ENCODE measurements around the gene AXIN1.
"Not testable (repeated sequence)": the region's sequence is repeated elsewhere in the genome, so short reads cannot be mapped to it uniquely, and the experiment has no call there.

The AXIN1 gene

DNA sequence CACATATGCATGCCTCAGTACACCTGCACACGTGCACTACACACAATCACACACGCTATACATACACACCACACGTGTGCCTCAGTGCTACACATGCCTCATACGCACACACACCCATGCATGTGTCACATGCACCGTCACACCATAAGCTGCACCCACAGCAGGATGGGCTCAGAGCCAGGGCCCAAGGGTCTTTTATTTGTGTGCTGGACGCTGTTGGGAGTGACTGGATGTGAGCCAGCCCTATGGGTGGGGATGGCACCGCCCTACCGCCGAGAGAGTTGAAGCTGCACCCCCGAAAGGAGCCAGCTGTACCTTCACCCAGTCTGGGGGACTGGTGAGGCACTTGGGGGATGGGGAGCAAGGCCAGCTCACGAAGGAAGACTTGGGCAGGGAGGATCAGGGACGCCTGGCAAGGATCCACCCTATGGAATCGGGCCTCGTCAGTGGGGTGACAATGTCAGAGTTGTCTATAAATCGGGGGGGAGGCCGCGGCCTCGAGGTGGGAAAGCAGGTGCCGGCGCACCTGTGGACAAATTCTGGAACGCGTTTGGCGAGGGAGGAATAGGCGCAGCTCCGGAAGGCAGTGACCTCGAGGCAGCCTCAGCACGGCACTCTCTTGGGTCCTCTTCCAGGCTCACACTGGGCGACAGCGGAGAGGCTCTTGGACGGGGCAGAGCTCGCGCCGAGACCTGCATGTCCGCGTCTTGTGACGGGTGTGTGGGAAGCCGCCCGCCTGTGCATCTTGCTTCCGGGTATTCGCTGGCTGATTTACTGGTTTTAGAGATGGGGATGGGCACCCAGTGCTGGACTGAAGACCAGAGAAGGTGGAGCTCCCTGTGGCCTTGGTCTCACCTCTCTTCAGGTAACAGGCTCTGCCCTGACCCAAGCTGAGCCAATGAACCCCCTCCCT is 84.1 kb downstream of the AXIN1 start:
- Histone ChIP-seq H3K4me1 (ENCODE audit: control insufficient read depth, insufficient read depth, low read length) (peaks cover 5% of the 10 kb centered on the region), H3K9ac (ENCODE audit: low read depth, low read length) (no peak overlapping the region), H3K27me3 (ENCODE audit: control insufficient read depth, insufficient read depth, low read length) (peaks cover 7% of the 10 kb centered on the region), H3K36me3 (ENCODE audit: insufficient read depth, low read length) (peaks cover 6% of the 10 kb centered on the region), H3K4me3 (ENCODE audit: low read length) (no peak overlapping the region), H3K9me3 (replicated peaks; ENCODE audit: low read length) (no peaks in the 10 kb centered on the region), H3K4me2 (ENCODE audit: low read length) (no peak overlapping the region)

DNA sequence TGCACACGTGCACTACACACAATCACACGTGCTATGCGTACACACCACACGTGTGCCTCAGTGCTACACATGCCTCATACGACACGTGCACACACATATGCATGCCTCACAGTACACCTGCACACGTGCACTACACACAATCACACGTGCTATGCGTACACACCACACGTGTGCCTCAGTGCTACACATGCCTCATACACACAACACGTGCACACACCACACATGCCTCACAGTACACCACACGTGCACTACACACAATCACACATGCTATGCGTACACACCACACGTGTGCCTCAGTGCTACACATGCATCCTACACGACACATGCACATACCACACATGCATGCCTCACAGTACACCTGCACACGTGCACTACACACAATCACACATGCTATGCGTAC is 85.0 kb downstream of the AXIN1 start:
- H3K4me1 ChIP-seq (ENCODE audit: control insufficient read depth, insufficient read depth, low read length); H3K9ac ChIP-seq (ENCODE audit: low read depth, low read length); H3K9me3 ChIP-seq (replicated peaks; ENCODE audit: low read length); H3K4me2 ChIP-seq (ENCODE audit: low read length); H3K4me3 ChIP-seq (ENCODE audit: low read length); H3K27me3 ChIP-seq (ENCODE audit: control insufficient read depth, insufficient read depth, low read length); H3K36me3 ChIP-seq (ENCODE audit: insufficient read depth, low read length): not testable (repeated sequence)

DNA sequence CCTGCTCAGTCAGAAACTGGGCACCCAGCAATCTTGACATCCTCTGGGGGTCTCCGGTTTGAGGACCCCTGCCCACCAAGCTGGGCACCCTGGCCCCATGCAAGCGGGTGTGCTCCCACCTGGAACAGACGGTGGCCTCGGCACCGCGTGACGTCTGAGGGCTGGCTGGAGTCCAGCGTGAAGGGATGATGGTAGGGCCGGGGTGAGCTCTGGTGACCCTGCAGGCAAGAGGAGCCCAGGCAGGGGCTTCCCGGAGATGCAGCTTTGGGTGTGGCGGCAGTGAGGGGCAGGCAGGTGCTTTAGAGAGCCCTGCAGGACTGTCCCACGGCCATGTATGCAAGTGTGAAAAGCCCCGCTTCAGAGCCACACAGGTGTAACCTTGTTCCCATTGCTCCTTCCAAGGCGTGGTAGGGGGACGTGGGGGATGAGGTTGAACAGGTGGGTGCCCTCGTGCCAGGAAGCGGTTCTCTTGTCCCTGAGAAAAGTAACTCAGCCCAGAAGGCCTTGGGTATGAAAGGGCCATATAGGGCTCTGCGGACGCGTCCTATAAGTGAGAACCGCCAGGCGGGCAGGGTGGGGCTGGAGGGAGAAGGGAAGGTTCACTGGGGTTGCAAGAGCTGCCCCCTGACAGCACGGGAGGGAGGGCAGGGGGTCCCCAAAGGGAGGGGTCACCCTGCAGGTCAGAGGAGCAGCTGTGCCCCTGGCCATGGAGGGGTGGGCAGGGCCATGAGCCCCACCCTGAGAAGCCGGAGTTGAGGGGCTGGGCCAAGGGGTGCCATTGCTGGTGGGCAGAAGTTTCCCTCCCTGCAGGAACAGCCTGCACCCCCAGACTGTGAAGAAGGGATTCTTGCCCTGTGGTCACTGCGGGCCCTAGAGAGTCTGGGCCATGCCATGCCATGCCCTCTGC is 86.0 kb downstream of the AXIN1 start:
- Histone ChIP-seq H3K9me3 (replicated peaks; ENCODE audit: low read length) (no peaks in the 10 kb centered on the region), H3K4me3 (ENCODE audit: low read length) (no peak overlapping the region), H3K36me3 (ENCODE audit: insufficient read depth, low read length) (peaks cover 9% of the 10 kb centered on the region), H3K4me1 (ENCODE audit: control insufficient read depth, insufficient read depth, low read length) (peaks cover 5% of the 10 kb centered on the region), H3K4me2 (ENCODE audit: low read length) (no peak overlapping the region), H3K27me3 (ENCODE audit: control insufficient read depth, insufficient read depth, low read length) (peaks cover 7% of the 10 kb centered on the region), H3K9ac (ENCODE audit: low read depth, low read length) (no peak overlapping the region)

DNA sequence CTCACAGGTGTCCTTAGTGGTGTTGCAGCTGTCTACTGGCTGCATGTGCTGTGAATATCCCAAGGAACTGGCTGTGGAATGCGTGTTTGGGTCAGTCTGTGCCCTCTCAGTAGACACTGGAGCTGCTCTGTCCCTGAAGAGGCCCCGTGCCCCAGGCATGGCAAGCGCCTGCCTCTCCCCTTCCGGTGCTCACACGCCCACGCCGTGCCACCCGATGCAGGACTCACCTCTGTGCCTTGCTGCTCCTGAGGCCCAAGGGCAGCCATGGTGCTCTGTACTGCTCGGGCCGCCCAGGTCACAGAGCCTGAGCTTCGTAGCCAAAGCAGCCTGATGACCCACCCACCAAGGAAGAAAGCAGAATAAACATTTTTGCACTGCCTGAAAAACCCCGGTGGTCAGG is 86.8 kb downstream of the AXIN1 start:
- peaks cover 10% of the 10 kb centered on the region for H3K36me3 ChIP-seq (ENCODE audit: insufficient read depth, low read length)
- H3K4me1 ChIP-seq (ENCODE audit: control insufficient read depth, insufficient read depth, low read length) = peaks cover 5% of the 10 kb centered on the region
- H3K9me3 ChIP-seq (replicated peaks; ENCODE audit: low read length) = no peaks in the 10 kb centered on the region
- no peak overlapping the region for H3K4me3 ChIP-seq (ENCODE audit: low read length)
- H3K4me2 ChIP-seq (ENCODE audit: low read length) = no peak overlapping the region
- peaks cover 7% of the 10 kb centered on the region for H3K27me3 ChIP-seq (ENCODE audit: control insufficient read depth, insufficient read depth, low read length)
- no peak overlapping the region for H3K9ac ChIP-seq (ENCODE audit: low read depth, low read length)

DNA sequence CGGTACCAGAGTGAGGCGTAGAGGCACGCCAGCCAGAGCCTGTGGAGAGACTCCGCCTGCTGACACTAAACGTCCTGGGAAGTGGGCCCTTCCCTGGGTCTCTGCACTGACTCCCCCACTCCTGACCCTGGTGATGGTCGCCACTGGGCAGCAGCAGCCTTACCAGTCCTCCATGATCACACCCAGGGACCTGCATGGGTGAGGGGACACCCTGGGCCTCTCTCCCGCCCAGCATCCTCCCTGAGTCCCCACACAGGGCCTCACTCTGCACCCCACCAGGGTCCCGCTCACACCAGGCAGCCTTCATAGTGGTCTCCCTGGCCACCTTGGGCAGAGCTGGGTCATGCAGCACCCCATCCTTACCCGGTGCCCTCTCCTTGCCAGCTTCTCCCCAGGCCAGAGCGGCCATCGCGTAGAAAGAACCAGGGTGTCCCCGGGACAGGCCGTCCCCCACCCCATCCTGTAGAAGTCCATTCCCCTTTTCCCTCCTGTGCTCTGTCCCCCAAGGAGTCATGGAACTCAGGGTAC is 87.5 kb downstream of the AXIN1 start:
- Histone ChIP-seq H3K9me3 (replicated peaks; ENCODE audit: low read length) (no peaks in the 10 kb centered on the region), H3K4me2 (ENCODE audit: low read length) (no peak overlapping the region), H3K4me1 (ENCODE audit: control insufficient read depth, insufficient read depth, low read length) (peaks cover 5% of the 10 kb centered on the region), H3K9ac (ENCODE audit: low read depth, low read length) (no peak overlapping the region), H3K36me3 (ENCODE audit: insufficient read depth, low read length) (peaks cover 14% of the 10 kb centered on the region), H3K4me3 (ENCODE audit: low read length) (no peak overlapping the region), H3K27me3 (ENCODE audit: control insufficient read depth, insufficient read depth, low read length) (peaks cover 7% of the 10 kb centered on the region)

DNA sequence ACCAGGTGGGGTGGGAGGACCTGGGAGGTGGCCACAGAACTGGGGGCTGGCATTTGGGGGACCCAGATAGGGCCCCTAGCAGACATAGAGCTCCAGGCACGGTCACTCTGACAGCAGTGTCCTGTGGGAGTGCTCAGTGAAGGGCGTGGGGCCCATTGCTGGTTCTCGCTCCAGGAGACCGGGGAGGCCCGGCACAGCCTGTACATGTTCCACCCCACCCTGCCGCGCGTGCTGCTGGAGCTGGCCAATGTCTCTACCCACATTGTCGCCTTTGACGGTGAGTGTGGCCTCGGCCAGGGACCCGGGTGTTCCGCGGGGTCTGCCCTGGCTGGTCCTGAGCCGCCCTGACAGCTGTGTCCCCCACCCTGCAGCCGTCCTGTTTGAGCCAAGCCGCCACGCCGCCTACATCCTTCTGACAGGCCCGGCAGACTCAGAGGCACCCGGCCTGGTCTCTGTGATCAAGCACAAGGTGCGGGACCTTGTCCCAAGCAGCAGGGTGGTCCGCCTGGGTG is 88.0 kb downstream of the AXIN1 start:
- H3K4me1 ChIP-seq (ENCODE audit: control insufficient read depth, insufficient read depth, low read length) = peaks cover 5% of the 10 kb centered on the region
- no peak overlapping the region for H3K4me3 ChIP-seq (ENCODE audit: low read length)
- H3K27me3 ChIP-seq (ENCODE audit: control insufficient read depth, insufficient read depth, low read length) = peaks cover 7% of the 10 kb centered on the region
- H3K9me3 ChIP-seq (replicated peaks; ENCODE audit: low read length) = no peaks in the 10 kb centered on the region
- H3K36me3 ChIP-seq (ENCODE audit: insufficient read depth, low read length) = peaks cover 14% of the 10 kb centered on the region
- no peak overlapping the region for H3K9ac ChIP-seq (ENCODE audit: low read depth, low read length)
- no peak overlapping the region for H3K4me2 ChIP-seq (ENCODE audit: low read length)

DNA sequence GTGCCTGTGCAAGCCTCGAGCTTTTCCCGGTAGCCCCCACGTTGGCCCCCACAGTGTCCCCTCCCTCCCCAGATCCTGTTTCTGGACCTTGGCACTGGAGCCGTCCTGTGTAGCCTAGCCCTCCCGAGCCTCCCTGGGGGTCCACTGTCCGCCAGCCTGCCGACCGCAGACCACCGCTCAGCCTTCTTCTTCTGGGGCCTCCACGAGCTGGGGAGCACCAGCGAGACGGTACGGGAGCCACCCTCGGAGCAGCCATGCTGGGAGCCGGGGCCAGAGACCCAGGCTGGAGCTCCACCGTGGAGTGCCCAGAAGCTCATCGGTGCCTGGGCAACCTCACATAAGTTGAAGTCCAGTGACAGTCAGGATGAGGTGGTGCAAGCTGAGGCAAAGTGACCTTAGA is 88.6 kb downstream of the AXIN1 start:
- Histone ChIP-seq H3K9ac (ENCODE audit: low read depth, low read length) (no peak overlapping the region), H3K36me3 (ENCODE audit: insufficient read depth, low read length) (peaks cover 14% of the 10 kb centered on the region), H3K9me3 (replicated peaks; ENCODE audit: low read length) (no peaks in the 10 kb centered on the region), H3K4me1 (ENCODE audit: control insufficient read depth, insufficient read depth, low read length) (peaks cover 5% of the 10 kb centered on the region), H3K4me2 (ENCODE audit: low read length) (no peak overlapping the region), H3K4me3 (ENCODE audit: low read length) (no peak overlapping the region), H3K27me3 (ENCODE audit: control insufficient read depth, insufficient read depth, low read length) (peaks cover 5% of the 10 kb centered on the region)

DNA sequence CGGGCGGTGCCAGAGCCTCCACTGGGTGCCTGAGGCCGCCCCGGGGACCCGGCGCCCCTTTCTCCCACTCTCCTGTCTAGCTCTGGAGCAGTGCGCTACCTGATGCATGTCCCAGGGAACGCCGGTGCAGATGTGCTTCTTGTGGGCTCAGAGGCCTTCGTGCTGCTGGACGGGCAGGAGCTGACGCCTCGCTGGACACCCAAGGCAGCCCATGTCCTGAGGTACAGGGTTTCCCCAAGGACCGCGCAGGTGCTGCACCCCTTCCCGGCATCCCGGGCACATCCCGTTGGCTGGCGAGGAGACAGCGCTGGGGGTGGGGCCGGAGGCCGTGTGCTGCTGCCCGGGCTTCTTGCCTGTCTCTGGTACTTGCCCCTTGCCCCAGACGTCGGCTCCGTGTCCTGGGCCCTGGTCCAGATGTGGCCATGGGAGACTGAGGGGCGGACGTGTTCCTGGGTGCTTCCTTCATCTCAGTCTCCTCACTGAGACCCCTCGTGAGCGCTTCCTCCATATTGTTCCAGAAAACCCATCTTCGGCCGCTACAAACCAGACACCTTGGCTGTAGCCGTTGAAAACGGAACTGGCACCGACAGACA is 89.2 kb downstream of the AXIN1 start:
- no peaks in the 10 kb centered on the region for H3K27me3 ChIP-seq (ENCODE audit: control insufficient read depth, insufficient read depth, low read length)
- H3K4me1 ChIP-seq (ENCODE audit: control insufficient read depth, insufficient read depth, low read length) = peaks cover 5% of the 10 kb centered on the region
- no peak overlapping the region for H3K4me2 ChIP-seq (ENCODE audit: low read length)
- peaks cover 14% of the 10 kb centered on the region for H3K36me3 ChIP-seq (ENCODE audit: insufficient read depth, low read length)
- no peak overlapping the region for H3K9ac ChIP-seq (ENCODE audit: low read depth, low read length)
- no peaks in the 10 kb centered on the region for H3K9me3 ChIP-seq (replicated peaks; ENCODE audit: low read length)
- H3K4me3 ChIP-seq (ENCODE audit: low read length) = no peak overlapping the region

DNA sequence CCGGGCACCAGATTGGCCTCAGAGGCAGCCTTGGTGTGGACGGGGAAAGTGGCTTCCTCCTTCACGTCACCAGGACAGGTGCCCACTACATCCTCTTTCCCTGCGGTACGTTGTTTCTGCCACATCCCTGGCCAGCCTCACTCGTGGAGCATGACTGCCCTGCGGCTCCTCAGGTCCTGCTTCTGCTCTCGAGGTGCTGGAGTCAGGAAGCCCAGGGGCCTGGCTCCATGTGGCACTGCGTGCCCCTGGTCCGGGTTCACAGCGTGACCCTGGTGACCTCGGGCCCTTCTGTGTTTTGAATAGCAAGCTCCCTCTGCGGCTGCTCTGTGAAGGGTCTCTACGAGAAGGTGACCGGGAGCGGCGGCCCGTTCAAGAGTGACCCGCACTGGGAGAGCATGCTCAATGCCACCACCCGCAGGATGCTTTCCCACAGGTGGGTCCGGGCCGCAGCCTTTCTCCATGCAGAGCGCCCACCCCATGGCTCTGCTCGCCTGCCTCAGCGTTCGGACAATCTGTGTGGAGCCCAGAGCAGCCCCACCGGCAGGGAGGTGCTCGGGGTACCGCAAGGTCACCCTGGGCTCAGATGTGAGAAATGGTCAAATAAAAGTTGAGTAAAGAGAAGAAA is 90.3 kb downstream of the AXIN1 start:
- H3K4me1 ChIP-seq (ENCODE audit: control insufficient read depth, insufficient read depth, low read length) = peaks cover 5% of the 10 kb centered on the region
- no peaks in the 10 kb centered on the region for H3K9me3 ChIP-seq (replicated peaks; ENCODE audit: low read length)
- no peaks in the 10 kb centered on the region for H3K27me3 ChIP-seq (ENCODE audit: control insufficient read depth, insufficient read depth, low read length)
- H3K4me3 ChIP-seq (ENCODE audit: low read length) = no peak overlapping the region
- peaks cover 14% of the 10 kb centered on the region for H3K36me3 ChIP-seq (ENCODE audit: insufficient read depth, low read length)
- no peak overlapping the region for H3K9ac ChIP-seq (ENCODE audit: low read depth, low read length)
- H3K4me2 ChIP-seq (ENCODE audit: low read length) = no peak overlapping the region

DNA sequence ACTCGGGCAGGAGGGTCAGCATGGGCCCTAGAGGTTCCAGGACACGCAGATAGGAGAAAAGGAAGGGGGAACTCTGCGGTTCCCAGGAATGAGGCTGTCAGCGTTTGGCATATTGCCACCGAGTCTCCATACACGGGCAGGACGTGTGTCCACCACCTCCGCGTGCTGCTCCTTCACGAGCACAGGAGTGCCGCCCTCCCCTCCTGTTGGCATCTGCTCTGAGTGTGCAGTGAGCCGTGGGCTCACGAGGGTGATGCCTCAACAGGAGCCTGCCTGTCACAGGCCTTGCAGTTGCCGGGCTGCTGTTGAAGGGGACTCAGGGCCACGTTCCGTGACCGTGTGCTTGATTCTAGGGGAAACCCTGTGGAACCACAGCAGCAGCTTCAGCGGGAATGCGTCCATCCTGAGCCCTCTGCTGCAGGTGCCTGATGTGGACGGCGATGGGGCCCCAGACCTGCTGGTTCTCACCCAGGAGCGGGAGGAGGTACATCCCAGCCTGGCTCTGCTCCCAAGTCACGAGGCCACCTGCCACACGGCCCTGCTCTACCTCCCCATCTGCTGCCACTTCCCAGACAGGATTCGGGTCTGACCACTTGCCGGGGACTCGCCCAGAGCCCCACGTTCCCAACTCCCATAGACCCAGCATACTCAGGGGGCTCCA is 91.4 kb downstream of the AXIN1 start:
- Histone ChIP-seq H3K4me3 (ENCODE audit: low read length) (no peak overlapping the region), H3K36me3 (ENCODE audit: insufficient read depth, low read length) (peaks cover 14% of the 10 kb centered on the region), H3K9ac (ENCODE audit: low read depth, low read length) (no peak overlapping the region), H3K27me3 (ENCODE audit: control insufficient read depth, insufficient read depth, low read length) (no peaks in the 10 kb centered on the region), H3K4me1 (ENCODE audit: control insufficient read depth, insufficient read depth, low read length) (peaks cover 5% of the 10 kb centered on the region), H3K9me3 (replicated peaks; ENCODE audit: low read length) (no peaks in the 10 kb centered on the region), H3K4me2 (ENCODE audit: low read length) (no peak overlapping the region)
